Measurements from ENCODE around the gene DIO3.

DIO3 gene

GRCh38 chr14:101520621-101521472 is 40.4 kb upstream of the DIO3 start:
- DNase-seq (ENCODE audit: extremely low read depth, low read depth), result no peak
- H3K4me3 ChIP-seq (replicated peaks; ENCODE audit: low read depth, low read length), result no peak overlapping the region
- no peak for TF ChIP-seq CTCF (IDR thresholded peaks at IDR 0.05; ENCODE audit: low read depth, low read length, missing control alignments)

GRCh38 chr14:101521473-101521915 is 39.8 kb upstream of the DIO3 start:
- no peak overlapping the region for H3K4me3 ChIP-seq (replicated peaks; ENCODE audit: low read depth, low read length)
- TF ChIP-seq CTCF (IDR thresholded peaks at IDR 0.05; ENCODE audit: low read depth, low read length, missing control alignments), result no peak
- no peak for DNase-seq (ENCODE audit: extremely low read depth, low read depth)

GRCh38 chr14:101521978-101522377 is 39.3 kb upstream of the DIO3 start:
- H3K4me3 ChIP-seq (replicated peaks; ENCODE audit: low read depth, low read length), result no peak overlapping the region
- DNase-seq (ENCODE audit: extremely low read depth, low read depth), result no peak
- no peak for TF ChIP-seq CTCF (IDR thresholded peaks at IDR 0.05; ENCODE audit: low read depth, low read length, missing control alignments)

- H3K4me3 ChIP-seq (replicated peaks; ENCODE audit: low read depth, low read length), result no peak overlapping the region
- no peak for DNase-seq (ENCODE audit: extremely low read depth, low read depth)
- TF ChIP-seq CTCF (IDR thresholded peaks at IDR 0.05; ENCODE audit: low read depth, low read length, missing control alignments), result no peak
Measured at GRCh38 chr14:101525640-101526527, 35.4 kb upstream of the DIO3 start.

- DNase-seq (ENCODE audit: extremely low read depth, low read depth), result no peak
Measured at GRCh38 chr14:101527987-101528386, 33.3 kb upstream of the DIO3 start.

GRCh38 chr14:101529079-101529478 is 32.2 kb upstream of the DIO3 start:
- TF ChIP-seq CTCF (IDR thresholded peaks at IDR 0.05; ENCODE audit: low read depth, low read length, missing control alignments), result no peak
- no peak overlapping the region for H3K4me3 ChIP-seq (replicated peaks; ENCODE audit: low read depth, low read length)
- no peak for DNase-seq (ENCODE audit: extremely low read depth, low read depth)

More at GRCh38 chr14:101527987-101528386, 33.3 kb upstream of the DIO3 start:
- no peak overlapping the region for H3K4me3 ChIP-seq (replicated peaks; ENCODE audit: low read depth, low read length)
- TF ChIP-seq CTCF (IDR thresholded peaks at IDR 0.05; ENCODE audit: low read depth, low read length, missing control alignments), result no peak

All from HFF-Myc (cell line).